HepG2 (cell line): ENCODE results near the gene MRPL36. TPM values are rescaled to one million over a fixed set of nuclear protein-coding genes. Genes with fewer than 3 reads are reported as not detected.

ENCODE experiments used
- ATAC-seq: fragments of 200-7000 bp; cut with Tn5 transposase; 3 replicates; pipeline ENCODE4 v1.9.1; 2020; ENCODE audit warnings: mild to moderate bottlenecking, moderate library complexity
- BruUV-seq: library from RNA; stranded (reverse); fragments of 400-500 nt; replicated peaks from 2 replicates; lab custom pipeline; 2021; lab: Mats Ljungman, UMichigan
- CTCF ChIA-PET: fragments of 300-600 bp; formaldehyde crosslinking; extraction: SDS; loops from one replicate; lab custom pipeline; 2021; ENCODE audit warnings: low total read pairs, inconsistent platforms, low intra/inter-chr PET ratio; lab: Yijun Ruan, JAX
- POLR2A ChIA-PET: fragments of 350-600 bp; sonication (Branson Sonifier 250); formaldehyde crosslinking; loops from one replicate; lab custom pipeline; 2020; ENCODE audit warnings: antibody characterized with exemption, inconsistent platforms; lab: Yijun Ruan, JAX
- DNase-seq: peaks from one replicate; pipeline ENCODE4 v3.0.0-alpha.2; 2015; ENCODE audit warnings: low spot score
- FAIRE-seq: peaks from 3 replicates; lab custom pipeline; 2011; peaks lifted over from hg19 to GRCh38; lab: Jason Lieb, UNC
- H2AFZ ChIP-seq: one replicate; pipeline ENCODE4 v1.6.1; 2011; ENCODE audit warnings: low read length, inconsistent platforms
- H3K27ac ChIP-seq: fragments of 300-600 bp; 3 replicates; pipeline ENCODE4 v1.8.0; 2011; ENCODE audit warnings: mixed run types, mild to moderate bottlenecking, mixed read lengths, low read length, inconsistent platforms; ENCODE audit not compliant: insufficient read depth; ENCODE audit errors: extremely low read length
- H3K27me3 ChIP-seq, 2 experiments: fragments of 200-600 bp in 1 of 2; 2 replicates in 1 of 2; 3 replicates in 1 of 2; pipeline versions ENCODE4 v1.6.0 to v1.8.0; 2011; ENCODE audit warnings: low read length in 2 of 2, mild to moderate bottlenecking in 2 of 2, moderate library complexity in 2 of 2, inconsistent platforms in 1 of 2; ENCODE audit not compliant: insufficient read depth in 2 of 2, control insufficient read depth in 1 of 2
- H3K36me3 ChIP-seq, 2 experiments: fragments of 200-600 bp in 1 of 2; replicated peaks in 1 of 2; 2 replicates in 1 of 2; 3 replicates in 1 of 2; pipeline versions ENCODE4 v1.5.1 to v1.8.0; 2011; ENCODE audit warnings: low read length in 2 of 2, inconsistent platforms in 1 of 2; ENCODE audit not compliant: insufficient read depth in 2 of 2, control insufficient read depth in 1 of 2
- H3K4me1 ChIP-seq: 2 replicates; pipeline ENCODE4 v1.5.1; 2012; ENCODE audit warnings: low read length, inconsistent platforms; ENCODE audit not compliant: insufficient read depth
- H3K4me2 ChIP-seq: 2 replicates; pipeline ENCODE4 v1.6.0; 2011; ENCODE audit warnings: low read depth, low read length, inconsistent platforms
- H3K4me3 ChIP-seq, 3 experiments: fragments of 200-600 bp in 1 of 3; sonication (generic), shearing (Covaris generic) in 1 of 3; replicated peaks in 1 of 3; 2 replicates each; pipeline ENCODE4 v1.5.1; 2011 to 2016; ENCODE audit warnings: low read length in 3 of 3, inconsistent platforms in 2 of 3, low read depth in 2 of 3, mild to moderate bottlenecking in 2 of 3, control low read depth in 1 of 3, mixed read lengths in 1 of 3; ENCODE audit not compliant: insufficient read depth in 1 of 3
- H3K79me2 ChIP-seq: one replicate; pipeline ENCODE4 v1.6.1; 2011; ENCODE audit warnings: low read length, inconsistent platforms; ENCODE audit not compliant: insufficient read depth
- H3K9ac ChIP-seq: 2 replicates; pipeline ENCODE4 v1.6.0; 2011; ENCODE audit warnings: mild to moderate bottlenecking, low read depth, low read length, inconsistent platforms; ENCODE audit not compliant: insufficient read depth
- H3K9me3 ChIP-seq: 2 replicates; pipeline ENCODE4 v1.5.1; 2012; ENCODE audit warnings: mild to moderate bottlenecking, low read length
- H4K20me1 ChIP-seq: 2 replicates; pipeline ENCODE4 v1.6.0; 2011; ENCODE audit warnings: inconsistent platforms, mild to moderate bottlenecking, low read length, moderate library complexity; ENCODE audit not compliant: insufficient read depth
- CEBPG ChIP-seq: IDR thresholded peaks from 2 replicates; pipeline ENCODE4 v1.6.1; 2016
- HOXA7 ChIP-seq: sonication (generic); formaldehyde crosslinking; IDR thresholded peaks from 2 replicates; pipeline ENCODE4 v1.8.1; 2022; ENCODE audit warnings: mild to moderate bottlenecking, missing genetic modification reagents, moderate library complexity
- SOX6 ChIP-seq, 2 experiments: fragments of 450-650 bp in 1 of 2; sonication (generic) in 1 of 2; formaldehyde crosslinking in 1 of 2; IDR thresholded peaks; 2 replicates each; pipeline versions ENCODE4 v1.4.0 to v1.6.1; 2017 to 2020; ENCODE audit warnings: antibody characterized with exemption in 1 of 2, mild to moderate bottlenecking in 1 of 2, missing genetic modification reagents in 1 of 2
- SSRP1 ChIP-seq: IDR thresholded peaks from 2 replicates; pipeline ENCODE4 v1.6.1; 2016; ENCODE audit warnings: control low read depth
- UBTF ChIP-seq: sonication (generic); formaldehyde crosslinking; IDR thresholded peaks from 2 replicates; pipeline ENCODE4 v1.4.0; 2020; ENCODE audit warnings: mild to moderate bottlenecking, missing genetic modification reagents
- WGBS: methylation state at CpG from one replicate; pipeline ENCODE4 v1.1.6; 2017; ENCODE audit warnings: low lambda C conversion rate; 5-methylcytosine and 5-hydroxymethylcytosine counted together
- in situ Hi-C: cut with HindIII; loops from 2 replicates; pipeline ENCODE4 v1.10.0; 2017; ENCODE audit warnings: low pct_unique_long_range_greater_than_20kb; ENCODE audit not compliant: extremely low pct_ligation_motif_present
- intact Hi-C: fragments of 100-400 bp; cut with micrococcal nuclease; formaldehyde crosslinking; loops from one replicate; pipeline ENCODE4 v1.10.0; 2022; ENCODE audit not compliant: unreplicated experiment
- polyA plus RNA-seq, 8 experiments: library from polyadenylated mRNA; depleted of rRNA in 3 of 8; stranded (reverse) in 7 of 8; unstranded in 1 of 8; fragments of >200 nt; fragmentation: Illumina TruSeq in 4 of 8; extraction: Trizol in 4 of 8; gene quantifications; 2 replicates each; pipeline versions ENCODE4 v1.2.1 to v1.2.3, GENCODE V29; 2011 to 2016; ENCODE audit warnings: low read depth in 4 of 8, missing spikeins in 1 of 8, mixed read lengths in 1 of 8; ENCODE audit not compliant: insufficient read depth in 1 of 8
- total RNA-seq, 5 experiments: library from RNA; depleted of rRNA; stranded (reverse); fragments of >200 nt; fragmentation: Illumina TruSeq; extraction: Trizol; gene quantifications; 2 replicates each; pipeline ENCODE4 v1.2.3, GENCODE V29; 2016; ENCODE audit warnings: low read depth in 1 of 5
- TF ChIP-seq, protein P1 (sequence below): sonication (generic); formaldehyde crosslinking; IDR thresholded peaks from 2 replicates; pipeline ENCODE4 v1.5.1; 2020; ENCODE audit warnings: mild to moderate bottlenecking, missing genetic modification reagents, moderate library complexity

The MRPL36 gene
- total and polyA plus RNA-seq, 2 of the 13 experiments (the other 11 are each of a cell fraction or from before 2014, with no cell fraction given), result 71.3 to 113 TPM

- TF ChIP-seq SOX6 (IDR thresholded peaks at IDR 0.05) (no peak), SOX6 (CRISPR knock-in tag; IDR thresholded peaks at IDR 0.05) (no peak)
Observed at GRCh38 chr5:1771149-1772065, 28.2 kb downstream of the MRPL36 start (continued).

DNA sequence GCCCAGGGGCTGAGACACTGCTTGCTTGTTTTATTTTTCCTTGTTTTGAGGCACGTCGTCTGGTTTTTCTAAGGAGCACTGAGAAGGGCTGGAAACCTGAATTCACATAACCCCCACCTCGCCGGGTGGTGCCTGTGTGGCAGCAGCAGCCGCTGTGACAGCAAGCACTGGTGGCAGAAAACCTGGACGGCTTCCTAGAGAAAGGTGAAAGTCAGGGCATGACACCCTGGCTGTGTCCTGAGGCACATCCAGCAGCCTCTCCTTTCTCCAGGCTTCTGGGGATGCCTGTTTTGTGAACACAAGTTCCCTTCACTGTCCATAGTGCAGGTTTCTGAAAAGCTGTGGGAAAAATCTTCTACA is 29.2 kb downstream of the MRPL36 start:
- 24% methylated on average over 6 of the region's 6 CpGs for WGBS
- H2AFZ ChIP-seq, result no peak overlapping the region
- no peaks in the 10 kb centered on the region for H4K20me1 ChIP-seq
- no peak overlapping the region for H3K27ac ChIP-seq
- no peaks in the 10 kb centered on the region for H3K9me3 ChIP-seq
- in situ Hi-C loops, result no loop called here
- no peaks in the 10 kb centered on the region for H3K36me3 ChIP-seq
- POLR2A ChIA-PET, result no interaction called here
- no TSS peak for BruUV-seq
- CTCF ChIA-PET, result no interaction called here
- TF ChIP-seq, protein P1, sequence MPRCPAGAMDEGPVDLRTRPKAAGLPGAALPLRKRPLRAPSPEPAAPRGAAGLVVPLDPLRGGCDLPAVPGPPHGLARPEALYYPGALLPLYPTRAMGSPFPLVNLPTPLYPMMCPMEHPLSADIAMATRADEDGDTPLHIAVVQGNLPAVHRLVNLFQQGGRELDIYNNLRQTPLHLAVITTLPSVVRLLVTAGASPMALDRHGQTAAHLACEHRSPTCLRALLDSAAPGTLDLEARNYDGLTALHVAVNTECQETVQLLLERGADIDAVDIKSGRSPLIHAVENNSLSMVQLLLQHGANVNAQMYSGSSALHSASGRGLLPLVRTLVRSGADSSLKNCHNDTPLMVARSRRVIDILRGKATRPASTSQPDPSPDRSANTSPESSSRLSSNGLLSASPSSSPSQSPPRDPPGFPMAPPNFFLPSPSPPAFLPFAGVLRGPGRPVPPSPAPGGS, result no peak
- no peak for TF ChIP-seq CEBPG (CRISPR knock-in tag)
- TF ChIP-seq HOXA7 (CRISPR knock-in tag), result no peak
- no peak for TF ChIP-seq SSRP1 (CRISPR knock-in tag)
- no peak for TF ChIP-seq UBTF
- peaks cover 2 to 51% of the 10 kb centered on the region in 2 experiments; a peak in 4 of 5 replicates for H3K27me3 ChIP-seq
- ATAC-seq (no peak), FAIRE-seq (no peak), DNase-seq (no peak)
- H3K4me2 ChIP-seq, result no peak overlapping the region
- intact Hi-C loops, result no loop called here
- no peaks in the 10 kb centered on the region for H3K4me1 ChIP-seq
- H3K9ac ChIP-seq, result no peak overlapping the region
- H3K79me2 ChIP-seq, result no peaks in the 10 kb centered on the region
- no peak overlapping the region for H3K4me3 ChIP-seq
